DOHH2 (cell line): Measurements from ENCODE around the gene PCDHB2.
"Not testable (repeated sequence)": the region's sequence is repeated elsewhere in the genome, so short reads cannot be mapped to it uniquely, and the experiment has no call there.

Experiments used
- H3F3A ChIP-seq: fragments of 200-600 bp; sonication (generic), shearing (Covaris generic); 2 replicates; pipeline ENCODE4 v1.6.0; 2016; ENCODE audit warnings: antibody characterized with exemption, mild to moderate bottlenecking; ENCODE audit not compliant: control insufficient read depth, insufficient read depth
- H3K27ac ChIP-seq: fragments of 200-600 bp; sonication (generic); 2 replicates; pipeline ENCODE4 v1.5.1; 2014; ENCODE audit warnings: low read depth, mild to moderate bottlenecking, low read length, moderate library complexity
- H3K27me3 ChIP-seq: fragments of 200-600 bp; sonication (generic); 2 replicates; pipeline ENCODE4 v1.6.1; 2014; ENCODE audit warnings: mild to moderate bottlenecking, low read length, mixed read lengths; ENCODE audit not compliant: control insufficient read depth
- H3K36me3 ChIP-seq: fragments of 200-600 bp; sonication (generic); 2 replicates; pipeline ENCODE4 v1.6.1; 2014; ENCODE audit warnings: mild to moderate bottlenecking, low read length, moderate library complexity, mixed read lengths; ENCODE audit not compliant: control insufficient read depth
- H3K4me1 ChIP-seq: fragments of 200-600 bp; sonication (generic); 2 replicates; pipeline ENCODE4 v1.6.1; 2014; ENCODE audit warnings: mild to moderate bottlenecking, low read length, mixed read lengths; ENCODE audit not compliant: control insufficient read depth
- H3K4me2 ChIP-seq: fragments of 200-600 bp; sonication (generic); 2 replicates; pipeline ENCODE4 v1.6.0; 2014; ENCODE audit warnings: mild to moderate bottlenecking, low read length, moderate library complexity
- H3K4me3 ChIP-seq: fragments of 200-600 bp; sonication (generic); 2 replicates; pipeline ENCODE4 v1.5.1; 2014; ENCODE audit warnings: mild to moderate bottlenecking, low read length, mixed read lengths
- H3K79me2 ChIP-seq: fragments of 200-600 bp; sonication (generic); 2 replicates; pipeline ENCODE4 v1.6.1; 2014; ENCODE audit warnings: mild to moderate bottlenecking, low read length, mixed read lengths; ENCODE audit not compliant: control insufficient read depth
- H3K9me2 ChIP-seq: fragments of 200-600 bp; sonication (generic); replicated peaks from 2 replicates; pipeline ENCODE4 v1.6.1; 2014; ENCODE audit warnings: mild to moderate bottlenecking, low read length, mixed read lengths; ENCODE audit not compliant: control insufficient read depth
- H3K9me3 ChIP-seq: fragments of 200-600 bp; sonication (generic); 2 replicates; pipeline ENCODE4 v1.6.1; 2014; ENCODE audit warnings: antibody characterized with exemption, low read length, mixed read lengths; ENCODE audit not compliant: control insufficient read depth, insufficient read depth
- H4K20me1 ChIP-seq: fragments of 200-600 bp; sonication (generic); 2 replicates; pipeline ENCODE4 v1.6.0; 2014; ENCODE audit warnings: low read depth, mild to moderate bottlenecking, antibody characterized with exemption, low read length, moderate library complexity; ENCODE audit not compliant: control insufficient read depth, insufficient read depth
- CTCF ChIP-seq: fragments of 200-600 bp; sonication (generic); IDR thresholded peaks from one replicate; pipeline ENCODE4 v1.5.1; 2014; ENCODE audit warnings: antibody characterized with exemption, mild to moderate bottlenecking, low read depth, low read length; ENCODE audit not compliant: poor library complexity, severe bottlenecking
- EZH2phosphoT487 ChIP-seq: fragments of 200-600 bp; sonication (generic); IDR thresholded peaks from 2 replicates; pipeline ENCODE4 v1.6.1; 2017; ENCODE audit warnings: borderline replicate concordance, mild to moderate bottlenecking, antibody characterized with exemption, low read length, moderate library complexity, mixed read lengths

PCDHB2 gene

GRCh38 chr5:141096586-141096985 lies 2.2 kb downstream of the PCDHB2 start:
- H3K9me2 ChIP-seq, H3K27ac ChIP-seq, H3K79me2 ChIP-seq: not testable (repeated sequence)

GRCh38 chr5:141100243-141100805 lies 5.9 kb downstream of the PCDHB2 start, which contains the start of gene PCDHB3:
Gene PCDHB3 (plus strand): TSS chr5:141100473. CDS start chr5:141100650, 177 bp downstream.
- H3K4me2 ChIP-seq = no peak within 1 kb of the TSS
- no peak within 1 kb of the TSS for H3K4me3 ChIP-seq
- no peaks in the 10 kb centered on the region for H3K36me3 ChIP-seq
- H3K79me2 ChIP-seq = no peaks in the 10 kb centered on the region
- H3F3A ChIP-seq = no peaks in the 10 kb centered on the region
- H3K27ac ChIP-seq = no peak within 1 kb of the TSS
- H3K9me3 ChIP-seq = no peaks in the 10 kb centered on the region
- H3K9me2 ChIP-seq = no peaks in the 10 kb centered on the region
- TF ChIP-seq EZH2phosphoT487 = no peak
- peak; percentile 80 for TF ChIP-seq CTCF
- no peaks in the 10 kb centered on the region for H3K27me3 ChIP-seq
- H4K20me1 ChIP-seq = no peaks in the 10 kb centered on the region
- no peaks in the 10 kb centered on the region for H3K4me1 ChIP-seq

More at GRCh38 chr5:141096586-141096985, 2.2 kb downstream of the PCDHB2 start:
- H3K27me3 ChIP-seq, H4K20me1 ChIP-seq, H3K36me3 ChIP-seq, H3F3A ChIP-seq, H3K4me1 ChIP-seq, H3K9me3 ChIP-seq, H3K4me2 ChIP-seq, H3K4me3 ChIP-seq: not testable (repeated sequence)

GRCh38 chr5:141101059-141101458 lies 6.6 kb downstream of the PCDHB2 start:
- Histone ChIP-seq H3K36me3 (no peaks in the 10 kb centered on the region), H3K27me3 (no peaks in the 10 kb centered on the region), H3K4me2 (no peak overlapping the region), H3K4me3 (no peak overlapping the region), H4K20me1 (no peaks in the 10 kb centered on the region), H3F3A (no peaks in the 10 kb centered on the region), H3K79me2 (no peaks in the 10 kb centered on the region), H3K27ac (no peak overlapping the region), H3K9me2 (no peaks in the 10 kb centered on the region), H3K4me1 (no peaks in the 10 kb centered on the region), H3K9me3 (no peaks in the 10 kb centered on the region)
- TF ChIP-seq EZH2phosphoT487 (no peak), CTCF (no peak)

- not testable (repeated sequence) for H3K79me2 ChIP-seq, H3K4me1 ChIP-seq, H3K4me3 ChIP-seq, H4K20me1 ChIP-seq, H3K4me2 ChIP-seq, H3K36me3 ChIP-seq, H3K9me2 ChIP-seq, H3K9me3 ChIP-seq, H3K27ac ChIP-seq, H3F3A ChIP-seq, H3K27me3 ChIP-seq
Measured at GRCh38 chr5:141102070-141102469, 7.7 kb downstream of the PCDHB2 start.

- not testable (repeated sequence) for H3K9me3 ChIP-seq, H3K4me3 ChIP-seq, H3F3A ChIP-seq, H3K4me2 ChIP-seq, H3K27ac ChIP-seq, H3K36me3 ChIP-seq, H4K20me1 ChIP-seq, H3K9me2 ChIP-seq, H3K4me1 ChIP-seq, H3K27me3 ChIP-seq, H3K79me2 ChIP-seq
Measured at GRCh38 chr5:141102471-141102870, 8.1 kb downstream of the PCDHB2 start.
